Measurements from ENCODE around the gene TPSAB1.

TPSAB1 gene

DNA sequence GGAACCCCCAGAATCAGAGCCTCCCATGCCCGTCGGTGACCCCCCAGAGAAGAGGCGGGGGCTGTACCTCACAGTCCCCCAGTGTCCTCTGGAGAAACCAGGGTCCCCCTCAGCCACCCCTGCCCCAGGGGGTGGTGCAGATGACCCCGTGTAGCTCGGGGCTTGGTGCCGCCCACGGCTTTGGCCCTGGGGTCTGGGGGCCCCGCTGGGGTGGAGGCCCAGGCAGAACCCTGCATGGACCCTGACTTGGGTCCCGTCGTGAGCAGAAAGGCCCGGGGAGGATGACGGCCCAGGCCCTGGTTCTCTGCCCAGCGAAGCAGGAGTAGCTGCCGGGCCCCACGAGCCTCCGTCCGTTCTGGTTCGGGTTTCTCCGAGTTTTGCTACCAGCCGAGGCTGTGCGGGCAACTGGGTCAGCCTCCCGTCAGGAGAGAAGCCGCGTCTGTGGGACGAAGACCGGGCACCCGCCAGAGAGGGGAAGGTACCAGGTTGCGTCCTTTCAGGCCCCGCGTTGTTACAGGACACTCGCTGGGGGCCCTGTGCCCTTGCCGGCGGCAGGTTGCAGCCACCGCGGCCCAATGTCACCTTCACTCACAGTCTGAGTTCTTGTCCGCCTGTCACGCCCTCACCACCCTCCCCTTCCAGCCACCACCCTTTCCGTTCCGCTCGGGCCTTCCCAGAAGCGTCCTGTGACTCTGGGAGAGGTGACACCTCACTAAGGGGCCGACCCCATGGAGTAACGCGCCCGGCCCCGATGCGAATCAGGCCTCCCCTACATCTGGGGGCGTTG is 19.5 kb upstream of the TPSAB1 start:
- TF ChIP-seq, protein P1, sequence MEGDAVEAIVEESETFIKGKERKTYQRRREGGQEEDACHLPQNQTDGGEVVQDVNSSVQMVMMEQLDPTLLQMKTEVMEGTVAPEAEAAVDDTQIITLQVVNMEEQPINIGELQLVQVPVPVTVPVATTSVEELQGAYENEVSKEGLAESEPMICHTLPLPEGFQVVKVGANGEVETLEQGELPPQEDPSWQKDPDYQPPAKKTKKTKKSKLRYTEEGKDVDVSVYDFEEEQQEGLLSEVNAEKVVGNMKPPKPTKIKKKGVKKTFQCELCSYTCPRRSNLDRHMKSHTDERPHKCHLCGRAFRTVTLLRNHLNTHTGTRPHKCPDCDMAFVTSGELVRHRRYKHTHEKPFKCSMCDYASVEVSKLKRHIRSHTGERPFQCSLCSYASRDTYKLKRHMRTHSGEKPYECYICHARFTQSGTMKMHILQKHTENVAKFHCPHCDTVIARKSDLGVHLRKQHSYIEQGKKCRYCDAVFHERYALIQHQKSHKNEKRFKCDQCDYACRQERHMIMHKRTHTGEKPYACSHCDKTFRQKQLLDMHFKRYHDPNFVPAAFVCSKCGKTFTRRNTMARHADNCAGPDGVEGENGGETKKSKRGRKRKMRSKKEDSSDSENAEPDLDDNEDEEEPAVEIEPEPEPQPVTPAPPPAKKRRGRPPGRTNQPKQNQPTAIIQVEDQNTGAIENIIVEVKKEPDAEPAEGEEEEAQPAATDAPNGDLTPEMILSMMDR (IDR thresholded peaks at IDR 0.05; ENCODE audit: low read depth, low read length, missing control alignments), result no peak
- no peak for DNase-seq (ENCODE audit: extremely low read depth, low read depth)
- no peak overlapping the region for H3K4me3 ChIP-seq (replicated peaks; ENCODE audit: low read depth, low read length)

GRCh38 chr16:1221628-1222552 is 18.6 kb upstream of the TPSAB1 start:
- DNase-seq (ENCODE audit: extremely low read depth, low read depth), result no peak
- TF ChIP-seq, protein P1 (IDR thresholded peaks at IDR 0.05; ENCODE audit: low read depth, low read length, missing control alignments), result no peak
- H3K4me3 ChIP-seq (replicated peaks; ENCODE audit: low read depth, low read length), result no peak overlapping the region

DNA sequence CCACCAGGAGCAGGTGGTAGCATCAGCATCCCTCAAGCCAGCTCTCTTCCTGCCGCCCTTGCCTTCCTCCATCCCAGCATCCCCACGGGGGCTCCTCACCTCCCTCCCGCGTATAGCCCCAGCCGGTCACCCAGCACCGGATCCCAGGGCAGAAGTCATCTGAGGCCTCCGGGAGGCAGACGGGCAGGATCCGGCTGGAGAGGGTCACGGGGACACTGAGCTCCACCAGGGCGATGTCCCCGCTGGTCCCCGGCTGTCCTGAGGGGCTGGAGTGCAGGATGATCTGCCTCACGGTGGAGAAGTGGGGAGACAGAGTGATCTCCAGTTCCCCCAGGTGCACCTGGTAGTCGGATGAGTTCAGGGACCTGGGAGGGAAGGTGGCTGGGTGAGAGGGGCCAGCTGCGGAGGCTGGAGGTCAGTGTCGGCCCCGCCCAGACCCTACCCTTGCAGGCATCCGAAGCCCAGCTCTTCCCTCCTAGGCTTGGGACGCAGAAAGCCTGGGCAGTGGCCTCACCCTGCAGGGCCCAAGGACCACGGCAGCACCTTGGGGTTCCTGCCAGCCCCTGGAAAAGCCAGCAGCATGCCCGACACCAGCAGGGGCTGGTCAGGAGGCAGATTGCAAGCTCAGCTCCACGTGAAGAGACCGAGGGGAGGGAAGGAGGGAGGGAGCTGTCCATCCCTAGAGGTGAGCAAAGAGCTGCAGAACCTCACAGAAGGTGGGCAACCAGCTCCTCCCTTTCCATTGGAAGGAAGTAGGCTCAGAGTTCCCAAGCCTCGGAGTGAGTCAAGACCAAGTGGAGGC is 17.8 kb upstream of the TPSAB1 start:
- no peak overlapping the region for H3K4me3 ChIP-seq (replicated peaks; ENCODE audit: low read depth, low read length)
- no peak for DNase-seq (ENCODE audit: extremely low read depth, low read depth)
- TF ChIP-seq, protein P1 (IDR thresholded peaks at IDR 0.05; ENCODE audit: low read depth, low read length, missing control alignments), result no peak

DNA sequence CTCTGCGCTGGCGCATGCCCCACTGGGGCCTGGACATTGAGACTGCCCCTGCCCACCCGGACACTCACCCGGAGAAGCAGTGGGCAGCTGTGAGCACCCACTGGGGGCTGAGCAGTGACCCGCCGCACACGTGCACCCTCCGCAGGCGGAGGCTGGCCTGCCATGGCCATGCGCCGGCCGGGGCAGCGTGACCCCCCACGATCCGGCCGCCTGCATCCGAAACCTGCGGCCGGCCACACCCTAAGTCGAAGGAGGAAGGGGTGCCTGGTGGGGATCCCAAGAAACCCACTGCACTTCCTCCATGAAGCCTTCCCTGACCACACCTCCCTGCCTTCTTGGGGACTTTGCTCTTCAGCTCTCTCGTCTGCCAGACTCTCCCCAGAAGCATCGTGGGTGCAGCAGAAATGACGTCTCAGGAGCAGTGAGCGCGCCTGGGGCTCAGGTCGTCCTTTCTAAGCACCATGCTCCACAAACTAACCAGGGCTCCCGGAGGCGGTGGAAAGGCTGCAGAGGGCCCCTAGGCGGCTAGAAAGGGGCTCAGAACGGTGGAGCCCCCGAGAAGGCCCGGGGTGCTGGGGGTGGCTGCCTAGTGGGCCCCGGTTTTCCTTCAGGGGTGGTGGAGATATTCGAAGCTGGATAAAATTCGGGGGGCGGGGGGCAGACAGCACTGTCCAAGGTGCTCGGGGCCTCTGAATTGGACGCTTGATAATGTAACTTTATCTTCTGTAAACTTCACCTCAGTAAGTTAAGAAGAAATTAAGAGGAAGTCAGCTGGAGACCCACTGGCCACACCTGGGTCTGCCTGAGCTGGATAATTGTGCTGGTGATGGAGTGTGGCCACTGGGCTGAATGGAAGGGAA is 16.9 kb upstream of the TPSAB1 start:
- no peak for DNase-seq (ENCODE audit: extremely low read depth, low read depth)
- no peak overlapping the region for H3K4me3 ChIP-seq (replicated peaks; ENCODE audit: low read depth, low read length)
- TF ChIP-seq, protein P1 (IDR thresholded peaks at IDR 0.05; ENCODE audit: low read depth, low read length, missing control alignments), result no peak

- TF ChIP-seq, protein P1 (IDR thresholded peaks at IDR 0.05; ENCODE audit: low read depth, low read length, missing control alignments), result no peak
- DNase-seq (ENCODE audit: extremely low read depth, low read depth), result no peak
- H3K4me3 ChIP-seq (replicated peaks; ENCODE audit: low read depth, low read length), result no peak overlapping the region
These were observed 15.9 kb upstream of the TPSAB1 start for GRCh38 chr16:1224558-1224957.

Measured in HFF-Myc (cell line).